Left ventricle myocardium superior (tissue), 1 donor: Measurements from ENCODE around the gene ADGRB3. TPM values are rescaled to one million over a fixed set of nuclear protein-coding genes. Genes with fewer than 3 reads are reported as not detected.
"Not testable (repeated sequence)": the region's sequence is repeated elsewhere in the genome, so short reads cannot be mapped to it uniquely, and the experiment has no call there.

Experiments
- ATAC-seq: fragments of 200-7000 bp; cut with Tn5 transposase; one replicate; pipeline ENCODE4 v1.9.1; 2020; ENCODE audit warnings: mild to moderate bottlenecking, moderate library complexity
- DNase-seq: peaks from one replicate; pipeline ENCODE4 v3.0.0-alpha.2; 2020
- intact Hi-C: fragments of 100-400 bp; cut with micrococcal nuclease; formaldehyde crosslinking; loops from one replicate; pipeline ENCODE4 v1.11.0; 2022
- total RNA-seq: library from RNA; stranded (reverse); fragmentation: NEBNext Ultra II Directional; extraction: Animal tissue kit (Norgen Biotek cat#: 25700); gene quantifications from one replicate; pipeline ENCODE4 v1.2.1, GENCODE V29; 2021
- donor health status: DM: no; HTN: yes; CAD: no; lungs with severe emphysema.

ADGRB3 gene
- total RNA-seq, 1 donor from 2014 or later, result 0.89 TPM

GRCh38 chr6:68758559-68758958 lies 123.5 kb downstream of the ADGRB3 start:
- intact Hi-C loops, result no loop called here
- ATAC-seq, result no peak
- no peak for DNase-seq

GRCh38 chr6:68760485-68760884 lies 125.4 kb downstream of the ADGRB3 start:
- ATAC-seq (no peak), DNase-seq (no peak)
- intact Hi-C loops, result no loop called here

- DNase-seq, result no peak
- ATAC-seq, result peak; percentile 90
- intact Hi-C loops, result no loop called here
Observed at GRCh38 chr6:68760941-68761676, 126.0 kb downstream of the ADGRB3 start.

DNA sequence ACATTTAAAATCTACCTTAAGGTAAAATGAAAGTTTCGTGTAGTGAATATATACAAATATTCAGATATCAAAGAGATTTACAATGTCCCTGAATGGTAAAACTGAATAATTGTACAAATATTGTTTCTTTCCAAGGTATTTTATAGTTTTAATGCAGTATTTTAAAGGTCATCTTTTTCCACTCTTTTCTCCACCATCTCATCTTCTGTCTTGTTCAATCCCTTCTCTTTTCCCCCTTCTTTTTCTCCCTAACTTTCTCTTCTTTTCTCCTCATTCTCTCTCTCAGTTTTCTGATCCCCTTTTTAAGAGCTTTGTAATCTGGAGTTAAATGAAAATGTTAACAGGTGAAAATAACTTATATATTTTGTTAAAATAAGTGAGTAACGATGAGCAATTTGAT lies 126.9 kb downstream of the ADGRB3 start:
- ATAC-seq (no peak), DNase-seq (no peak)
- intact Hi-C loops, result no loop called here

GRCh38 chr6:68771426-68771825 lies 136.3 kb downstream of the ADGRB3 start:
- no peak for ATAC-seq
- intact Hi-C loops, result no loop called here
- no peak for DNase-seq

DNA sequence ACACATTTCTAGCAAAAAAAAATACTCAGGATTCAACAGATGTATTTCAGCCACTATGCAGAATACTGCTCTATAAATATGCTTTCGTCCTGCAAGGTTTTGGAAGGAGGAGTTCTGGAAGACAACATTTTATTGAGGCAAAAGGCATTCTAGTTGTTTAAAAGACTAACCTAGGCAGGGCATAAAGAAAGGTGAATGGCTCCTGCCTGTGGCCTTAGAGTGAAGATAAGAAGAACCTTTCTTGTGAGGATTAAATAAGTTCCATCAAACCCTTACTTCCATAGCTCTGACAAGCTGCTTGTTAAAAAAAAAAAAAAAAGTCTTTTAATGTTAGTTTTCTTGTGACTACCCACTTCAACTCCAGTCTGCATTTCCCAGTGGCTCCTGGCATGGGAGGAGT lies 139.8 kb downstream of the ADGRB3 start:
- intact Hi-C loops, result loop anchor here (5.0 kb wide), 1 partner anchor 138 kb away; the partner anchor contains the start of gene ADGRB3
- ATAC-seq, result no peak
- DNase-seq, result no peak

GRCh38 chr6:68776354-68776753 lies 141.3 kb downstream of the ADGRB3 start:
- ATAC-seq, result no peak
- intact Hi-C loops, result loop anchor here (5.0 kb wide), 1 partner anchor 139 kb away; the partner anchor contains the start of gene ADGRB3
- DNase-seq, result no peak

GRCh38 chr6:68777956-68778355 lies 142.9 kb downstream of the ADGRB3 start:
- ATAC-seq (peak; percentile 78), DNase-seq (no peak)
- intact Hi-C loops, result loop anchor here (5.0 kb wide), 1 partner anchor 141 kb away; the partner anchor contains the start of gene ADGRB3

GRCh38 chr6:68778356-68779020 lies 143.4 kb downstream of the ADGRB3 start:
- DNase-seq (no peak), ATAC-seq (peak; percentile 90)
- intact Hi-C loops, result loop anchor here (5.0 kb wide), 1 partner anchor 141 kb away; the partner anchor contains the start of gene ADGRB3

DNA sequence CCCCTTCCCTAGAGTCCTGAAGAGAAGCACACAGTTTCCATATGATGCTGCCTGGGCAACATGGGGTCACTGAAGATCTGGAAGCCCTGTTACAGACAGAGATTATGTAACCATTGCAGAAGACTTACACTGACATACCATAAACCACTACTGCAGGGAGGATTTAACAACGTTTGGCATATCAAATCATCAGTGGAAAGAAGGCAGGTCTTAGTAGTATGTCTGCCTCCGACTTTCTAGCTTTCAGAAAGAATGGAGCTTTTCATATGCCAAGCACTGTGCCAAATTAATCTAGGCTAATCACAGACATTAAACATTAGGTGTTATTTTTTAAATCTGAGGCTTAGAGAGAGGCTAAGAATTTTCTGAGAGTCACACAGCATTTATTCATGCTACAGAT lies 144.3 kb downstream of the ADGRB3 start:
- DNase-seq, result no peak
- no peak for ATAC-seq
- intact Hi-C loops, result loop anchor here (5.0 kb wide), 1 partner anchor 142 kb away; the partner anchor contains the start of gene ADGRB3

DNA sequence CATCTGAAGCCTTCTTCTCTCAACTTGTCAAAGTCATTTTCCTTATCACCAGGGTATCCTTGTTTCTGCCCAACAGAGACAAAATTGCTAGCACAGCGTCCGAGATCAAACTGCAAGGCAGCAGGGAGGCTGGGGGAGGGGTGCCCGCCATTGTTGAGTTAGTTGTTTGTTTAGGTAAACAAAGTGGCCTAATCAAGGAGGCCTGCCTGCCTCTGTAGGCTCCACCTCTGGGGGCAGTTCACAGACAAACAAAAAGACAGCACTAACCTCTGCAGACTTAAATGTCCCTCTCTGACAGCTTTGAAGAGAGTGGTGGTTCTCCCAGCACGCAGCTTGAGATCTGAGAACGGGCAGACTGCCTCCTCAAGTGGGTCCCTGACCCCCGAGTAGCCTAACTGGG lies 155.0 kb downstream of the ADGRB3 start:
- ATAC-seq, intact Hi-C loops, DNase-seq: not testable (repeated sequence)

GRCh38 chr6:68814976-68815375 lies 179.9 kb downstream of the ADGRB3 start:
- DNase-seq, intact Hi-C loops, ATAC-seq: not testable (repeated sequence)

- ATAC-seq (no peak), DNase-seq (no peak)
- intact Hi-C loops, result no loop called here
Observed at GRCh38 chr6:68826501-68826900, 191.4 kb downstream of the ADGRB3 start.

DNA sequence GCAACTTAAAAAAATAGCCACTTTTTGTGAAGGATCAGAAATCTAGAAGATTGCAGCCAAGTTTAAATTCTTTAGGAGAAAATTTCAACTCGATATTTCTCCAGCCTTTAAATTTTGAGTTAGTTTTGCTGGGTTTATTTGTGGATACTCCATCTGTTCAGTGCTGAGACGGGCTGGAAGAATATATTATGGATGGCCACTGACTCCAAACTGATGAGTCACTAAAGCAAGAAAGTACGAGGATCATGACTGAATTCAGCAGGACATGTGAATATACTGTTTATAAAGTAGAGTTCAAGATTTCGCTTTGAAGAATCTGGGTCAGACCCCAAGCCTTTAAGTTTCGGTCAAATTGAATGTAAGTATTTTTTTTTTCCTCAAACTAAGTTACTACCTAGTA lies 199.5 kb downstream of the ADGRB3 start:
- no peak for ATAC-seq
- intact Hi-C loops, result no loop called here

GRCh38 chr6:68838571-68838970 lies 203.5 kb downstream of the ADGRB3 start:
- no peak for ATAC-seq
- DNase-seq, result no peak
- intact Hi-C loops, result no loop called here

More for the DNA sequence above, 199.5 kb downstream of the ADGRB3 start:
- DNase-seq, result no peak

- intact Hi-C loops, result no loop called here
- DNase-seq, result no peak
- no peak for ATAC-seq
Observed at GRCh38 chr6:68852791-68853190, 217.7 kb downstream of the ADGRB3 start.

DNA sequence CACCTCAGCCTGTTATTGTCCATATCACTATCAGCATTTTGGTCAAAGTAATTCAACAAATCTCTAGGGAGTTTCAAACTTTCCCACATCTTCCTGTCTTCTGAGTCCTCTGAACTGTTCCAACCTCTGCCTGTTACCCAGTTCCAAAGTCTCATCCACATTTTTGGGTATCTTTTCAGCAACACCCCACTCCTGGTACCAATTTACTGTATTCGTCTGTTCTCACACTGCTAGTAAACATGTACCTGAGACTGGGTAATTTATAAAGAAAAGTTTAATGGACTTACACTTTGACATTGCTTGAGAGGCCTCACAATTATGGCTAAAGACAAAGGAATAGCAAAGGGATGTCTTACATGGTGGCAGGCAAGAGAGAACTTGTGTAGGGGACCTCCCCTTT lies 224.2 kb downstream of the ADGRB3 start:
- DNase-seq, result no peak
- ATAC-seq, result no peak
- intact Hi-C loops, result no loop called here

DNA sequence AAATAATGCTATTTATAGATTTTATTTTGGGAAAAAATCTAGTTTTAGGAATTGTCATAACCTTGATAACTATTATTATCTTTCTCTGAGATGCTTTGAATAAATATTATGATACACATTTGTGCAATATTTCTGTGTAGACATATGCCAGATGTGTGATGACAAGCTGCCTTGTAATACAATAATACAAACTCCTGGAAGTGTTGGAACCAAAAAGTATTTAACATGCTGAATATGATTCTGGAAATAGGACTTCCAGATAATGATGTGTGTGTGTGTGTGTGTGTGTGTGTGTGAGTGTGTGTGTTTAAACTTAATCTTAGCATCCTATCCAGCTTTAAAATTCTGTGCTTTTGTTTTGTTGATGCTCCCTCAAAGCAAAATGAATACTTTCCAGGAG lies 233.6 kb downstream of the ADGRB3 start:
- intact Hi-C loops, result no loop called here
- DNase-seq, result no peak
- ATAC-seq, result no peak

- DNase-seq (no peak), ATAC-seq (no peak)
- intact Hi-C loops, result no loop called here
Observed at GRCh38 chr6:68873236-68873635, 238.2 kb downstream of the ADGRB3 start.

DNA sequence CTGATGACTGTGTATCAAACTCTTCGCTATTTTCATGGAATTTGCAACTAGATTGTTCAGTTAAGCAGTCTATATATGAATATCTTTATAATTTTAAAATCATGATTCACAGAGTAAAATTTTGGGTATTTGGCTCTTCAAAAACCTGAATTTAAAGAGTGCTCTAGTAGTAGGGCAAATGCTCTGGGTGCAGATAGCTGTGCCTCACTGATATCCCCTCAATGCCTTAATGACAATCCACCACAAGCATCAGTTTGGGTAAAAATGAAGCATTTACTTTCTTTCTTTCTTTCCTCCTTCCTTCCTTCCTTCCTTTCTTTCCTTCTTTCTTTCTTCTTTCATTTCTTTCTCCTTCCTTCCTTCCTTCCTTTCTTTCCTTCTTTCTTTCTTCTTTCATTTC lies 239.7 kb downstream of the ADGRB3 start:
- DNase-seq (no peak), ATAC-seq (no peak)
- intact Hi-C loops, result no loop called here
